SU-DHL-6 (cell line): Measurements from ENCODE around the gene NDUFA6.

Source experiments
- H2AFZ ChIP-seq: fragments of 200-600 bp; sonication (generic); 2 replicates; pipeline ENCODE4 v1.6.1; 2014; ENCODE audit warnings: low read depth, mild to moderate bottlenecking, moderate library complexity, mixed read lengths, antibody characterized with exemption, low read length; ENCODE audit not compliant: severe bottlenecking
- H3F3A ChIP-seq: fragments of 200-600 bp; shearing (Covaris generic); 2 replicates; pipeline ENCODE4 v1.6.0; 2016; ENCODE audit warnings: antibody characterized with exemption, mild to moderate bottlenecking; ENCODE audit not compliant: insufficient read depth
- H3K27ac ChIP-seq: fragments of 200-600 bp; sonication (generic); 2 replicates; pipeline ENCODE4 v1.5.1; 2016; ENCODE audit warnings: low read depth, mild to moderate bottlenecking, low read length, moderate library complexity, mixed read lengths
- H3K27me3 ChIP-seq: fragments of 200-600 bp; sonication (generic), shearing (Covaris generic); 2 replicates; pipeline ENCODE4 v1.6.0; 2014; ENCODE audit warnings: mild to moderate bottlenecking, low read length
- H3K36me3 ChIP-seq: fragments of 200-600 bp; sonication (generic); 2 replicates; pipeline ENCODE4 v1.6.1; 2014; ENCODE audit warnings: mild to moderate bottlenecking, low read length, mixed read lengths
- H3K4me2 ChIP-seq: fragments of 300-600, 200-600 bp; shearing (Covaris generic), sonication (generic); 2 replicates; pipeline ENCODE4 v1.6.0; 2014; ENCODE audit warnings: low read length, low read depth, mild to moderate bottlenecking; ENCODE audit not compliant: poor library complexity, severe bottlenecking
- H3K4me3 ChIP-seq: fragments of 200-600 bp; sonication (generic); 2 replicates; pipeline ENCODE4 v1.5.1; 2014; ENCODE audit warnings: antibody characterized with exemption, low read length, mild to moderate bottlenecking, mixed read lengths; ENCODE audit not compliant: insufficient read depth, poor library complexity, severe bottlenecking
- H3K79me2 ChIP-seq: fragments of 200-600 bp; sonication (generic); 2 replicates; pipeline ENCODE4 v1.6.1; 2014; ENCODE audit warnings: mild to moderate bottlenecking, low read length, moderate library complexity; ENCODE audit not compliant: insufficient read depth
- H3K9ac ChIP-seq: fragments of 200-600 bp; sonication (generic); 2 replicates; pipeline ENCODE4 v1.7.0; 2014; ENCODE audit warnings: mild to moderate bottlenecking, low read length
- H3K9me2 ChIP-seq: fragments of 200-600 bp; sonication (generic); replicated peaks from 2 replicates; pipeline ENCODE4 v1.6.1; 2014; ENCODE audit warnings: low read length; ENCODE audit not compliant: insufficient read depth
- H3K9me3 ChIP-seq: fragments of 200-600 bp; sonication (generic); 2 replicates; pipeline ENCODE4 v1.6.1; 2014; ENCODE audit warnings: low read length, mixed read lengths; ENCODE audit not compliant: insufficient read depth
- H4K20me1 ChIP-seq: fragments of 200-600 bp; sonication (generic); 2 replicates; pipeline ENCODE4 v1.6.1; 2014; ENCODE audit warnings: low read depth, mild to moderate bottlenecking, antibody characterized with exemption, low read length, moderate library complexity, mixed read lengths
- CTCF ChIP-seq: fragments of 200-600 bp; sonication (generic); IDR thresholded peaks from one replicate; pipeline ENCODE4 v1.5.1; 2017; ENCODE audit warnings: antibody characterized with exemption, mild to moderate bottlenecking, low read length, moderate library complexity; ENCODE audit not compliant: insufficient read depth, poor library complexity, severe bottlenecking
- EZH2phosphoT487 ChIP-seq: fragments of 200-600 bp; sonication (generic), shearing (Covaris generic); conservative IDR thresholded peaks from 2 replicates; pipeline ENCODE4 v1.6.1; 2018; ENCODE audit warnings: mild to moderate bottlenecking, antibody characterized with exemption, low read length, moderate library complexity, mixed read lengths

Gene NDUFA6

GRCh38 chr22:42067671-42068251 is 22.8 kb downstream of the NDUFA6 start:
- Histone ChIP-seq H2AFZ (no peak overlapping the region), H3F3A (no peaks in the 10 kb centered on the region), H3K9me2 (no peaks in the 10 kb centered on the region), H3K27ac (no peak overlapping the region), H4K20me1 (no peaks in the 10 kb centered on the region), H3K79me2 (no peaks in the 10 kb centered on the region), H3K4me3 (no peak overlapping the region), H3K27me3 (no peaks in the 10 kb centered on the region), H3K36me3 (no peaks in the 10 kb centered on the region), H3K9ac (no peak overlapping the region), H3K9me3 (no peaks in the 10 kb centered on the region), H3K4me2 (no peak overlapping the region)
- TF ChIP-seq CTCF, result no peak
- TF ChIP-seq EZH2phosphoT487, result no peak

GRCh38 chr22:42066937-42067336 is 23.6 kb downstream of the NDUFA6 start:
- H3K27me3 ChIP-seq, result no peaks in the 10 kb centered on the region
- H3K4me2 ChIP-seq, result no peak overlapping the region
- H2AFZ ChIP-seq, result no peak overlapping the region
- H4K20me1 ChIP-seq, result no peaks in the 10 kb centered on the region
- H3K9me3 ChIP-seq, result no peaks in the 10 kb centered on the region
- H3K79me2 ChIP-seq, result no peaks in the 10 kb centered on the region
- TF ChIP-seq EZH2phosphoT487, result no peak
- no peak for TF ChIP-seq CTCF
- no peak overlapping the region for H3K27ac ChIP-seq
- no peak overlapping the region for H3K9ac ChIP-seq
- no peaks in the 10 kb centered on the region for H3K9me2 ChIP-seq
- H3K4me3 ChIP-seq, result no peak overlapping the region
- H3K36me3 ChIP-seq, result no peaks in the 10 kb centered on the region
- H3F3A ChIP-seq, result no peaks in the 10 kb centered on the region

- H3K79me2 ChIP-seq, result no peaks in the 10 kb centered on the region
- H2AFZ ChIP-seq, result no peak overlapping the region
- H3K4me2 ChIP-seq, result no peak overlapping the region
- no peaks in the 10 kb centered on the region for H3K9me2 ChIP-seq
- TF ChIP-seq CTCF (no peak), EZH2phosphoT487 (no peak)
- no peaks in the 10 kb centered on the region for H3F3A ChIP-seq
- no peak overlapping the region for H3K4me3 ChIP-seq
- no peaks in the 10 kb centered on the region for H3K36me3 ChIP-seq
- H3K27ac ChIP-seq, result no peak overlapping the region
- H3K9me3 ChIP-seq, result no peaks in the 10 kb centered on the region
- H3K9ac ChIP-seq, result no peak overlapping the region
- no peaks in the 10 kb centered on the region for H4K20me1 ChIP-seq
- H3K27me3 ChIP-seq, result no peaks in the 10 kb centered on the region
These were observed 24.3 kb downstream of the NDUFA6 start for GRCh38 chr22:42066126-42066761.
